ENCODE data around the gene SLC4A1AP. TPM values are rescaled to one million over a fixed set of nuclear protein-coding genes. Genes with fewer than 3 reads are reported as not detected.

Gene SLC4A1AP
- total RNA-seq, 1 experiment from 2014 or later: 20.8 TPM

- Histone ChIP-seq H3K79me2 (ENCODE audit: insufficient read depth, low read length) (no peaks in the 10 kb centered on the region), H3K27ac (ENCODE audit: insufficient read length, low read depth, low read length) (no peak overlapping the region), H3K9ac (ENCODE audit: extremely low read depth, insufficient read length, low read length) (no peak overlapping the region), H4K5ac (ENCODE audit: insufficient read length, low read depth, low read length) (no peak overlapping the region), H3K27me3 (ENCODE audit: insufficient read depth, low read length) (no peaks in the 10 kb centered on the region), H3K4ac (ENCODE audit: low read depth, low read length) (no peak overlapping the region), H3K56ac (ENCODE audit: insufficient read length, low read depth, low read length) (no peak overlapping the region), H4K8ac (replicated peaks; ENCODE audit: insufficient read length, low read depth, low read length) (no peak overlapping the region), H2BK12ac (ENCODE audit: insufficient read length, low read depth, low read length) (no peak overlapping the region), H2BK5ac (ENCODE audit: insufficient read length, low read length) (no peak overlapping the region), H3K18ac (ENCODE audit: insufficient read length, low read depth, low read length) (no peak overlapping the region), H3K79me1 (ENCODE audit: insufficient read depth, low read depth, low read length, poor library complexity, severe bottlenecking) (no peaks in the 10 kb centered on the region), H3K9me3 (ENCODE audit: control insufficient read depth, low read depth, low read length) (no peaks in the 10 kb centered on the region), H3K4me1 (ENCODE audit: insufficient read depth, low read length) (no peaks in the 10 kb centered on the region), H3T11ph (ENCODE audit: low read length) (no peak overlapping the region), H4K20me1 (ENCODE audit: control insufficient read depth, insufficient read depth, insufficient read length) (no peaks in the 10 kb centered on the region), H3K23ac (ENCODE audit: insufficient read length, low read depth, low read length) (no peak overlapping the region), H3K14ac (ENCODE audit: insufficient read depth, low read length) (no peak overlapping the region), H2BK120ac (ENCODE audit: low read depth, low read length, poor library complexity, severe bottlenecking) (no peak overlapping the region), H3K4me2 (ENCODE audit: insufficient read depth, insufficient read length, low read length) (no peak overlapping the region), H2AFZ (ENCODE audit: low read length) (no peak overlapping the region), H3K23me2 (ENCODE audit: insufficient read length, low read depth, low read length, poor library complexity, severe bottlenecking) (no peaks in the 10 kb centered on the region), H2BK15ac (ENCODE audit: low read depth, low read length) (no peak overlapping the region), H2AK5ac (ENCODE audit: insufficient read length, low read length) (no peak overlapping the region), H4K91ac (ENCODE audit: insufficient read length, low read depth, low read length) (no peak overlapping the region), H2BK20ac (ENCODE audit: low read depth, low read length, poor library complexity, severe bottlenecking) (no peak overlapping the region)
- Mint-ChIP-seq H3K27ac (no peak overlapping the region), H3K4me1 (peaks cover 10 to 14% of the 10 kb centered on the region in 2 experiments), H3K9me3 (no peaks in the 10 kb centered on the region), H3K4me3 (no peak overlapping the region), H3K27me3 (ENCODE audit: low read depth) (no peaks in the 10 kb centered on the region), H3K36me3 (ENCODE audit: insufficient read depth in 1 of 3, low read depth in 3 of 3) (peaks cover 21 to 86% (median 77%) of the 10 kb centered on the region in 3 experiments; a peak in 6 of 7 replicates)
- no peak for DNase-seq
- TF ChIP-seq, protein P1, sequence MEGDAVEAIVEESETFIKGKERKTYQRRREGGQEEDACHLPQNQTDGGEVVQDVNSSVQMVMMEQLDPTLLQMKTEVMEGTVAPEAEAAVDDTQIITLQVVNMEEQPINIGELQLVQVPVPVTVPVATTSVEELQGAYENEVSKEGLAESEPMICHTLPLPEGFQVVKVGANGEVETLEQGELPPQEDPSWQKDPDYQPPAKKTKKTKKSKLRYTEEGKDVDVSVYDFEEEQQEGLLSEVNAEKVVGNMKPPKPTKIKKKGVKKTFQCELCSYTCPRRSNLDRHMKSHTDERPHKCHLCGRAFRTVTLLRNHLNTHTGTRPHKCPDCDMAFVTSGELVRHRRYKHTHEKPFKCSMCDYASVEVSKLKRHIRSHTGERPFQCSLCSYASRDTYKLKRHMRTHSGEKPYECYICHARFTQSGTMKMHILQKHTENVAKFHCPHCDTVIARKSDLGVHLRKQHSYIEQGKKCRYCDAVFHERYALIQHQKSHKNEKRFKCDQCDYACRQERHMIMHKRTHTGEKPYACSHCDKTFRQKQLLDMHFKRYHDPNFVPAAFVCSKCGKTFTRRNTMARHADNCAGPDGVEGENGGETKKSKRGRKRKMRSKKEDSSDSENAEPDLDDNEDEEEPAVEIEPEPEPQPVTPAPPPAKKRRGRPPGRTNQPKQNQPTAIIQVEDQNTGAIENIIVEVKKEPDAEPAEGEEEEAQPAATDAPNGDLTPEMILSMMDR (conservative IDR thresholded peaks at IDR 0.05): no peak
Measured at GRCh38 chr2:27652341-27652740, 11.3 kb upstream of the SLC4A1AP start.

Data from H9 (cell line).